Lower lobe of right lung (tissue), 2 donors: ENCODE results near the gene FZD4. TPM values are rescaled to one million over a fixed set of nuclear protein-coding genes. Genes with fewer than 3 reads are reported as not detected.
A peak's percentile ranks its signal among the peaks of the same experiment; 100 is the strongest.
"Not testable (repeated sequence)": the region's sequence is repeated elsewhere in the genome, so short reads cannot be mapped to it uniquely, and the experiment has no call there.

ENCODE experiments used
- ATAC-seq, 2 donors: fragments of 200-7000 bp; cut with Tn5 transposase; one replicate each; pipeline ENCODE4 v1.9.1; 2020 to 2022; ENCODE audit warnings: mild to moderate bottlenecking in 2 of 2, moderate library complexity in 2 of 2
- DNase-seq: peaks from one replicate; pipeline ENCODE4 v3.0.0-alpha.2; 2020
- H3K27ac ChIP-seq: fragments of 200-600 bp; one replicate; pipeline ENCODE4 v1.8.0; 2022
- H3K27me3 ChIP-seq: fragments of 200-600 bp; one replicate; pipeline ENCODE4 v1.8.0; 2022; ENCODE audit warnings: low read depth
- H3K36me3 ChIP-seq: fragments of 200-600 bp; one replicate; pipeline ENCODE4 v1.8.0; 2022; ENCODE audit warnings: mild to moderate bottlenecking
- H3K4me1 ChIP-seq: fragments of 200-600 bp; one replicate; pipeline ENCODE4 v1.8.0; 2022
- H3K4me3 ChIP-seq: fragments of 200-600 bp; one replicate; pipeline ENCODE4 v1.8.0; 2022; ENCODE audit warnings: mild to moderate bottlenecking
- H3K9me3 ChIP-seq: fragments of 200-600 bp; one replicate; pipeline ENCODE4 v1.8.0; 2022
- CTCF ChIP-seq: fragments of 200-600 bp; IDR thresholded peaks from one replicate; pipeline ENCODE4 v1.8.0; 2022; ENCODE audit warnings: antibody characterized with exemption, mild to moderate bottlenecking
- intact Hi-C: fragments of 100-400 bp; cut with DNase I; formaldehyde crosslinking; loops from one replicate; pipeline ENCODE4 v1.11.0; 2022
- total RNA-seq: library from RNA; stranded (reverse); fragmentation: NEBNext Ultra II Directional; extraction: Animal tissue kit (Norgen Biotek cat#: 25700); gene quantifications from one replicate; pipeline ENCODE4 v1.2.1, GENCODE V29; 2021
- donor health status: DM: no; HTN: yes; CAD: no; lungs with severe emphysema.

Gene FZD4
- total RNA-seq, 1 donor from 2014 or later: 51.1 TPM

- H3K4me3 ChIP-seq: no peak overlapping the region
These were observed 16.0 kb downstream of the FZD4 start for GRCh38 chr11:86938900-86939880.

GRCh38 chr11:86938203-86938899, 16.8 kb downstream of the FZD4 start:
- no peaks in the 10 kb centered on the region for H3K9me3 ChIP-seq
- H3K4me1 ChIP-seq: peaks cover 65% of the 10 kb centered on the region
- intact Hi-C loops: no loop called here
- H3K27me3 ChIP-seq: no peaks in the 10 kb centered on the region
- no peak for TF ChIP-seq CTCF
- no peak overlapping the region for H3K4me3 ChIP-seq
- H3K27ac ChIP-seq: no peak overlapping the region
- no peak for DNase-seq
- no peaks in the 10 kb centered on the region for H3K36me3 ChIP-seq
- peak; percentile 26 to 48 for ATAC-seq

More at GRCh38 chr11:86938900-86939880, 16.0 kb downstream of the FZD4 start:
- DNase-seq (no peak), ATAC-seq (peak; percentile 55 to 67)
- peaks cover 59% of the 10 kb centered on the region for H3K4me1 ChIP-seq
- H3K36me3 ChIP-seq: no peaks in the 10 kb centered on the region
- peak overlapping the region; percentile 73 for H3K27ac ChIP-seq
- intact Hi-C loops: no loop called here
- no peaks in the 10 kb centered on the region for H3K27me3 ChIP-seq
- H3K9me3 ChIP-seq: no peaks in the 10 kb centered on the region
- TF ChIP-seq CTCF: peak; percentile 67

- peaks cover 68% of the 10 kb centered on the region for H3K4me1 ChIP-seq
- H3K36me3 ChIP-seq, DNase-seq, H3K9me3 ChIP-seq, ATAC-seq, H3K27ac ChIP-seq, intact Hi-C loops, H3K4me3 ChIP-seq, H3K27me3 ChIP-seq: not testable (repeated sequence)
These were observed 17.9 kb downstream of the FZD4 start for GRCh38 chr11:86937193-86937806.

- Histone ChIP-seq H3K4me3 (no peak overlapping the region), H3K9me3 (no peaks in the 10 kb centered on the region), H3K27ac (no peak overlapping the region), H3K36me3 (no peaks in the 10 kb centered on the region), H3K27me3 (no peaks in the 10 kb centered on the region), H3K4me1 (peaks cover 52% of the 10 kb centered on the region)
- intact Hi-C loops: no loop called here
- TF ChIP-seq CTCF: no peak
- DNase-seq (no peak), ATAC-seq (no peak)
These were observed 20.1 kb downstream of the FZD4 start for GRCh38 chr11:86934926-86935579.

- H3K27ac ChIP-seq: no peak overlapping the region
- TF ChIP-seq CTCF: no peak
- DNase-seq (no peak), ATAC-seq (no peak)
- peaks cover 47% of the 10 kb centered on the region for H3K4me1 ChIP-seq
- intact Hi-C loops: no loop called here
- H3K9me3 ChIP-seq: no peaks in the 10 kb centered on the region
- H3K4me3 ChIP-seq: no peak overlapping the region
- no peaks in the 10 kb centered on the region for H3K27me3 ChIP-seq
- no peaks in the 10 kb centered on the region for H3K36me3 ChIP-seq
These were observed 20.7 kb downstream of the FZD4 start for GRCh38 chr11:86934582-86934900.
